Measurements from ENCODE around the gene GDNF.
"Not testable (repeated sequence)": the region's sequence is repeated elsewhere in the genome, so short reads cannot be mapped to it uniquely, and the experiment has no call there.

Gene GDNF

GRCh38 chr5:37839407-37840052 lies at the start of gene GDNF:
TSS of gene GDNF (minus strand) at chr5:37840041. CDS start at chr5:37834796, 5,245 bp downstream.
- no peak for DNase-seq

- no peak for DNase-seq
Measured at GRCh38 chr5:37888476-37888875, 48.6 kb upstream of the GDNF start.

GRCh38 chr5:37886242-37886905 lies 46.5 kb upstream of the GDNF start:
- no peak for DNase-seq

GRCh38 chr5:37882636-37883035 lies 42.8 kb upstream of the GDNF start:
- DNase-seq, result no peak

- no peak for DNase-seq
Measured at GRCh38 chr5:37881359-37881758, 41.5 kb upstream of the GDNF start.

- DNase-seq, result no peak
Measured at GRCh38 chr5:37876943-37877342, 37.1 kb upstream of the GDNF start.

- no peak for DNase-seq
Measured at GRCh38 chr5:37876245-37876644, 36.4 kb upstream of the GDNF start.

GRCh38 chr5:37875051-37875787 lies 35.4 kb upstream of the GDNF start:
- DNase-seq, result no peak

- DNase-seq, result no peak
Measured at GRCh38 chr5:37873988-37874387, 34.1 kb upstream of the GDNF start.

GRCh38 chr5:37871023-37871815 lies 31.4 kb upstream of the GDNF start:
- DNase-seq, result no peak

GRCh38 chr5:37869216-37869615 lies 29.4 kb upstream of the GDNF start:
- no peak for DNase-seq

GRCh38 chr5:37867654-37868053 lies 27.8 kb upstream of the GDNF start:
- no peak for DNase-seq

- not testable (repeated sequence) for DNase-seq
Measured at GRCh38 chr5:37862907-37863306, 23.1 kb upstream of the GDNF start.

GRCh38 chr5:37860206-37860605 lies 20.4 kb upstream of the GDNF start:
- DNase-seq, result no peak

- DNase-seq, result no peak
Measured at GRCh38 chr5:37859805-37860204, 20.0 kb upstream of the GDNF start.

- no peak for DNase-seq
Measured at GRCh38 chr5:37858250-37858649, 18.4 kb upstream of the GDNF start.

GRCh38 chr5:37857696-37858095 lies 17.9 kb upstream of the GDNF start:
- no peak for DNase-seq

- DNase-seq, result no peak
Measured at GRCh38 chr5:37855438-37855837, 15.6 kb upstream of the GDNF start.

- no peak for DNase-seq
Measured at GRCh38 chr5:37851305-37851704, 11.5 kb upstream of the GDNF start.

GRCh38 chr5:37850226-37850865 lies 10.5 kb upstream of the GDNF start:
- DNase-seq, result no peak

GRCh38 chr5:37849641-37850040 lies 9.8 kb upstream of the GDNF start:
- no peak for DNase-seq

- DNase-seq, result no peak
Measured at GRCh38 chr5:37847978-37848425, 8.2 kb upstream of the GDNF start.
